ENCODE measurements around the gene PIRT.

The PIRT gene

DNA sequence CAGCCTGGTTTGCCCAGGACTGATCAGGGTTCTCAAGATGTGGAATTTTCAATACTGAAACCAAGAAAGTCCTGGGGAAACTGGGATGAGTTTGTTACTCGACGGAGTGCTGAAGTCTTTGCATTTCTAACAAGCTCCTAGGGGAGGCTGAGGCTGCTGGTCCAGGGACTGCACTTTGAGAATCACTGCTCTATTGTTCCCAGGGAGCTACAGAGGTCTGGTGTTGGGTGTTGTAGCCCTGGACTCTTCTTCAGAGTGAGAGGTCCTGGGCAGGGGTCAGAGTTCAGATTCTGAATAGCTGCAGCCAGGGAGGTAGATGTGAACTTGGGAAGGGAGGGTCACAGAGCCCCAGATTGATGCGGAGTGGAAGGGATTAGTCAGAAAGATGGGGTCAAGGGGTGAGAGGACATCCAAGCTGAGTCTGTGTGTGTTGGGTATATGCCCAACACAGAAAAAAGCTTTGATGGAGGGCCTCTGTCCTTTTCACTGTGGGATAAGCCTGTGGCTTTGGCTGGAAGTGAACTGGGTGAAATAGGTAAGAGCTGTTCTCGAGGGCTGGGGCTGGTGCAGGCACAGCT lies 48.1 kb downstream of the PIRT start:
- DNase-seq (ENCODE audit: low read depth), result no peak

DNA sequence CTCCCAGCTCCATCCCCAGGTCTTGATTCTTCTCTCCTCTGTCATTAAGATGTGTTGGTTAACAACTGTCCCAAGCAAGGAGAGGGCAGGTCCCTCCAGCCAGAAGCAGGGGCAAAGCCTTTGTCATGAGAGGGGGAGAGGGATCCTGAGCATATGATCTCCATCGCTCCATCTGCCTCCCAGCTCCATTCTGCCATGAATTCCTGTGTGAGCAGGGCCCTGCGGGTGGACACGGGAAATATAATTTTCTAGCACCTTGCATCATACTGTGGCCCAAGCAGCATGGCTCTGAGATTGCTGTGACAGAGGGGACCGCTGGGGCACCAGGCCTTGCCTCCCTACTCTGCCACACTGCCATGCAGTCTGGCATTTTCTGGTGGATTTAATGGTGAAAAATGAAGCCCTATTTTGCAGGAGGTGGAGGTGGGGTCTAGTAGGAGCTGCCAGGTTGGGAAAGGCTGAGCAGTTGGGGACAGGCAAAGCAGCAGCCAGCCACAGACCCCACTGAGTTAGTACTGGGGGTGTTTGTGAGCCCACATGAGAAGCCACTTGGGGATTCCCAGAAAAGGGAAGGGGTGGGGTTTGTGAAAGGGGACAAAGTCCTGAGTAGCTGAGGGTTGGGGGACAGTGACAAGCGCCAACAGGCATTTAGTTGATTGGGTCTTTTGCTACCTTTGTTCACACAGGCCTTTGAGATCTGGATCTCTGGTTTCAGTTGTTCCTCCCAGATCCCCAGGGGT lies 50.4 kb downstream of the PIRT start:
- DNase-seq (ENCODE audit: low read depth), result no peak

DNA sequence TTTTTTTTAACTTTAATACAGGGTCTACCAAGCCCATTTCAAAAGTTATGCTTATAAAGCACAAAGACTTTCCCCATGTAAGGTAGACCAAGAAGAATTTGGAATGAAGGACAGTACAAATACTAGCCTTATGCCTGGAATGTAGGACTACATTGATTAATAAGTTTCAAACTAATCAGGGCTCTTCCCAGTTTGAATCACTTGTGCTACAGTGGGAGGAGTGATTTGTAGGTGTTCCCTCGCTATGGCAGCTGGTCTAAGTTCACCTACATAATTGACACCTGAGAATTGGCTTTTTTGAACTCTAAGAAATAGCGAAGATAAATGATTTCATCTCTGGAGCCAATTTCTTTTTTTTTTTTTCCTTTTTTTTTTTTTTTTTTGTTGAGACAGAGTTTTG lies 52.6 kb downstream of the PIRT start:
- no peak for DNase-seq (ENCODE audit: low read depth)

DNA sequence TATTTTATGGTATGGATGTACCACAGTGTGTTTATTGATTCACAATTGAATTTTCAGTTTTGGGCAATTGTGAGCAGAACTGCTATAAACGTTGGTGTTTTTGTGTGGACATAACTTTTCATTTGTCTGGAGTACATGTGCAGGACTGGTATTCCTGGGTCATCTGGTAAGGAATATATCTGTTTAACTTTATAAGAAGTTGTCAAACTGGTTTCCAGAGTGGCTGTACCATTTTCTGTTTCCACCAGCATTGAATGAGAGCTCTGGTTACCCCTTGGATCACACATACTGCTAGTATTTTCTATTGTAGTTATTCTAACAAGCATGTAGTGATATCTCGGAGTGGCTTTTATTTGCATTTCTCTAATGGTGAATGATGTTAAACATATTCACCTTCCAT lies 58.3 kb downstream of the PIRT start:
- no peak for DNase-seq (ENCODE audit: low read depth)

DNA sequence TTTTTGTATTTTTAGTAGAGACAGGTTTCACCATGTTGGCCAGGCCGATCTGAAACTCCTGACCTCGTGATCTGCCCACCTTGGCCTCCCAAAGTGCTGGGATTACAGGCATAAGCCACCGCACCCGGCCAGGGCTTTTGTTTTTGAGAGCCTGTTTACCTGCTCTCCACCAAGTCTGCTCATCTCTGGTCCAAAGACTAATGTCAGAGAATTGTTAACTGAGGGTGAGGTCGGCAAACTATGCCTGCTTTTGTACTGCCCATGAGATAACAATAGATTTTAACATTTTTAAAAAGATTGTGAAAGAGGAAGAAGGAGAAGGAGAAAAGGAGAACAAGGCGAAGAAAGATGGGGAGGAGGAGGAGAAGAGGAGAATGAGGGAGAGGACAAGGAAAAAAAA lies 60.0 kb downstream of the PIRT start:
- no peak for DNase-seq (ENCODE audit: low read depth)

DNA sequence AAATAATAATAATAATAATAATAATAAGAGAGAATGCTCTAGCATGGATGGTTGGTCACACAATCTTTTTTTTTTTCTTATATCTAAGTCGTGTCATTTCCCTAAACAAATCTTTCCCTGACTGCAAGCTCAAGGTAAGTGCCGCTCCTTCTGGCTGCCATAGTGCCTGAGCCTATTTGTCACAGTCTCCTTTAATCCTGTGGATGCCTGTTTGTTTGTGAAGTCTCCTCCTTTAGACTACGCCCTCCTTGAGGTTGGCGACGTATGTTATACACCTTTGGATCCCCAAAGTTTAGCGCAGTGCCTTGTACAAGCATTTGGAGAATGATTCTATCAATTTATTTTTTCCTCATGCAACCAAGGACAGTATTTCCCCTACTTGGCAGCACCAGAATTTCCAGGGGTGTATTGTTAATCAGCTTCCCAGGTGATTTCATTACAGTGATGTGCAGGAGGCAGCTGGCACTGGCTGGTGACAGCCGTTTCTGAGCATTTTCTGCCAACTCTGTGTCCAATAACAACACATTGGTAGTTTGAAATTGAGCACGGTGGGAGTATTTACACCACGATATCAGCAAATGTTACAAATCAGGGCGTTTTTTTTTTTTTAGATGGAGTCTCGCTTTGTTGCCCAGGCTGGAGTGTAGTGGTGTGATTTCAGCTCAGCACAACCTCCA lies 60.6 kb downstream of the PIRT start:
- no peak for DNase-seq (ENCODE audit: low read depth)

DNA sequence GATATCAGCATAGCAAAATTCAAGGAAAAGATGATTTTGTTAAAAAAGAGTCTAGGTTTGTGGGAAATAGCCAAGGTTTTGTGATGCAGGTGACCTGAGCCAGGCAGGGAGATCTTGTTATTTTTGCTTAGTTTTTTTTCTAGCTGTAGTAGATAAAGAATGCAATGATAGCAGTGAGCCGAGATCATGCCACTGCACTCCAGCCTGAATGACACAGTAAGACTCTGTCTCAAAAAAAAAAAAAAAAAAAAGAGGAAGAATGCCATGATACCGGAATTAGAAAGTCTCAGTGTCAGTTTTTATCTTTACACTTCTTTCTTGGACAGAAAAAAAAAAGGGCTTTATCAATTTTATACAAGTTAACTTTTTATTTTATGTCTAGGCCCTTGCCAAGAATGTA lies 61.5 kb downstream of the PIRT start:
- DNase-seq (ENCODE audit: low read depth), result no peak

DNA sequence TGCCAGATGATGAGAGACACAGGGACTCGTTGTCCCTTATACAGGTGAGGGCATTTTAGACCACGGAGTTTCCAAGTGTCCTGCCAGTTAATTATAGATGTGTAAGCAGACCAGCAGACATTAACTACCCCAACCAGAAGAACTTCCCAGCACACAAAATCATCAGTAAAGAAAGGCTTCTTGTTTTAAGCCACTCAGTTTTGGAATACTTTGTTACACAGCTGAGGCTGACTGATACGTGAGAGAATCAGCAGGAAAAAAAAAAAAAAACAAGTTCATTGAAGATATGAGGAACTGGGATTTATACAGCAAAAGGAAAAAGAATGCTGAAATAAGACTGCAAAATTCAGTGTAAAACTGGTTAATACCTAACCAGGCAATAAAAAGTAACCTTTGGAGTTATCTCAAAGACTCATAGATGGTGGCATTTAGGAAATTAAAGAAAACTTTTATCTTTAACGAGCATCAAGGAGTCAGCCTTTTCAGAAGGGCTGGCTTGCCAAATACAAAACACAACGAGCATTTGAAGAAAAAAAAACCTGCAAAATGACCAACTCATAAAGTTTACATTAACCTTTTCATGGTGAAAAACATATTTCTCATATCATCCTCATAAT lies 62.0 kb downstream of the PIRT start:
- DNase-seq (ENCODE audit: low read depth), result no peak

DNA sequence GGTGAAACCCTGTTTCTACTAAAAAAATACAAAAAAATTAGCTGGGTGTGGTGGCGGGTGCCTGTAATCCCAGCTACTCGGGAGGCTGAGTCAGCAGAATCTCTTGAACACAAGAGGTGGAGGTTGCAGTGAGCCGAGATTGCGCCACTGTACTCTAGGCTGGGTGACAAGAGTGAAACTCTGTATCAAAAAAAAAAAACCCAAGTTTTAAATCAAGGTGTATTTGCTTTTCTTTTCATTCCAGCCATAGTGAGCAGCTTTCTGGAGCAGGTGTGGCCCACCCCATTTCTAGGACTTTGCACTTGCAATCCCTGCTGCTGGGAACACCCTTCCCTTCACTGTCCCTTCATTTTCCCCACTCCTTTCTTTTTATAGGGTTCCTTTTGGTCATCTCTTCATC lies 62.8 kb downstream of the PIRT start:
- no peak for DNase-seq (ENCODE audit: low read depth)

DNA sequence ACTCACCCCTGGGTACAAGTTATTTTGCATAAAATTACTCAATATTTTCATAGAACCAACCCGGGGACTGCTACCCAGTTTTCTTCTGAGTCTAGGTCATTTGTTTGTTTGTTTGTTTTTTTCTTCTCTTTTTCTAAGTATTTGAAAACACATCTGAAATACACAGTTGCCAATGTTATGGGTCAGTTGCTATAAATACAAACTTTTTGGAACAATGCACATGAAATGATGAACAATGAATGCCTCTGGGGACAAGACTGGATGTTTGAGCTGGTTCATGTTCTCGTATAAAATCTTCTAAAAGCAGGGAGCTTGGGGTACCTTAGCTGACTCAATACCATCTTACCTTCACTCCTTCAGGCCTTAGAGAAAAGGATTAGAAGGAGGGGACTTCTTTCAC lies 64.5 kb downstream of the PIRT start:
- no peak for DNase-seq (ENCODE audit: low read depth)

Data from T follicular helper cell (primary cell).